ENCODE results near the gene MTX1. TPM values are rescaled to one million over a fixed set of nuclear protein-coding genes. Genes with fewer than 3 reads are reported as not detected.

The MTX1 gene
- total and polyA plus RNA-seq, 9 of the 15 experiments (the other 6 are each of a cell fraction or from before 2014, with no cell fraction given), result 29.1 to 98.4 (median 66.9) TPM

DNA sequence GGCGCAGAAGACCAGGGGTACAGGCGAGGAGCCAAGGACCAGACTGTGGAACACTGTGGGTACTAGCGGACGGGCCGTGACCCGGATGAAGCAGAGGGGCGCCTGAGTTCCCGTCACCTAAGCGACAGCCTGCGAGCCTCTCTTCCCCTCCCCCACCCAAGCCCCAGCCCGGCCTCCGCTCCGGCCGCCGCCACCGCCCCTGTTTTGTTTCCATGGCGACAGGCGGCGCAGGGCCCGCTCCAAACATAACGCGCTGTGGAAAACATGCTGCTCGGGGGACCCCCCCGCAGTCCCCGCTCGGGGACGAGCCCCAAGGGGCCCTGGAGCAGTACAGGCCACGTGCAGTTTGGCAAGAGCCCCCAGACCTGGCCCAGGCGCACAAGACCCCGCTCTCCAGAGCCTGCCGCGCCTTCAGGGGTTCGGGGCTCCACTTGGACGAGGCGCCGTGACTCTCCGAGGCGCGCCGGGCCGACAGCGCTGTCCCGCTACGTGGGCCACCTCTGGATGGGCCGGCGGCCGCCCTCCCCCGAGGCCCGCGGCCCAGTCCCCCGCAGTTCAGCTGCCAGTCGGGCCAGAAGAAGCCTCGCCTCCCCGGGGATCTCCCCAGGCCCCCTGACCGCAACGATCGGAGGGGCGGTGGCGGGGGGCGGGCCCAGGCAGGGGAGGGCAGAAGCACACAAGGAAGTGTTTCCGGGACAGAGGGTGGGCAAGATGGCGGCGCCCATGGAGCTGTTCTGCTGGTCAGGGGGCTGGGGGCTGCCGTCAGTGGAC is at the start of gene MTX1 (continued):
- TF ChIP-seq, protein P1, sequence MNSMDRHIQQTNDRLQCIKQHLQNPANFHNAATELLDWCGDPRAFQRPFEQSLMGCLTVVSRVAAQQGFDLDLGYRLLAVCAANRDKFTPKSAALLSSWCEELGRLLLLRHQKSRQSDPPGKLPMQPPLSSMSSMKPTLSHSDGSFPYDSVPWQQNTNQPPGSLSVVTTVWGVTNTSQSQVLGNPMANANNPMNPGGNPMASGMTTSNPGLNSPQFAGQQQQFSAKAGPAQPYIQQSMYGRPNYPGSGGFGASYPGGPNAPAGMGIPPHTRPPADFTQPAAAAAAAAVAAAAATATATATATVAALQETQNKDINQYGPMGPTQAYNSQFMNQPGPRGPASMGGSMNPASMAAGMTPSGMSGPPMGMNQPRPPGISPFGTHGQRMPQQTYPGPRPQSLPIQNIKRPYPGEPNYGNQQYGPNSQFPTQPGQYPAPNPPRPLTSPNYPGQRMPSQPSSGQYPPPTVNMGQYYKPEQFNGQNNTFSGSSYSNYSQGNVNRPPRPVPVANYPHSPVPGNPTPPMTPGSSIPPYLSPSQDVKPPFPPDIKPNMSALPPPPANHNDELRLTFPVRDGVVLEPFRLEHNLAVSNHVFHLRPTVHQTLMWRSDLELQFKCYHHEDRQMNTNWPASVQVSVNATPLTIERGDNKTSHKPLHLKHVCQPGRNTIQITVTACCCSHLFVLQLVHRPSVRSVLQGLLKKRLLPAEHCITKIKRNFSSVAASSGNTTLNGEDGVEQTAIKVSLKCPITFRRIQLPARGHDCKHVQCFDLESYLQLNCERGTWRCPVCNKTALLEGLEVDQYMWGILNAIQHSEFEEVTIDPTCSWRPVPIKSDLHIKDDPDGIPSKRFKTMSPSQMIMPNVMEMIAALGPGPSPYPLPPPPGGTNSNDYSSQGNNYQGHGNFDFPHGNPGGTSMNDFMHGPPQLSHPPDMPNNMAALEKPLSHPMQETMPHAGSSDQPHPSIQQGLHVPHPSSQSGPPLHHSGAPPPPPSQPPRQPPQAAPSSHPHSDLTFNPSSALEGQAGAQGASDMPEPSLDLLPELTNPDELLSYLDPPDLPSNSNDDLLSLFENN (IDR thresholded peaks at IDR 0.05; ENCODE audit: low read depth in 2 of 2, low read length in 2 of 2), result 0 out of 4 replicates have a peak, but pooled peaks of 1 of the 2 experiments have one; percentile 14
- TF ChIP-seq NCOR1 (IDR thresholded peaks at IDR 0.05), result peak; percentile 37
- 0 out of 2 replicates have a peak, but pooled peaks have one; percentile 11 for TF ChIP-seq RHOXF2B (CRISPR knock-in tag; conservative IDR thresholded peaks at IDR 0.05)
- TF ChIP-seq ZNF695 (CRISPR knock-in tag; IDR thresholded peaks at IDR 0.05), result no peak
- TF ChIP-seq KLF1 (tag; IDR thresholded peaks at IDR 0.05), result peak; percentile 97
- peak; percentile 81 to 82 for TF ChIP-seq FOXK2 (conservative IDR thresholded peaks at IDR 0.05 in 1 of 2, IDR thresholded peaks at IDR 0.05 in 1 of 2; ENCODE audit: low read depth in 2 of 2)
- TF ChIP-seq NCOA2 (IDR thresholded peaks at IDR 0.05; ENCODE audit: partially characterized antibody in 2 of 2), result no peak
- peak; percentile 99 for TF ChIP-seq ZFX (CRISPR knock-in tag; IDR thresholded peaks at IDR 0.05)
- no peak for TF ChIP-seq ZNF232 (CRISPR knock-in tag; IDR thresholded peaks at IDR 0.05)
- TF ChIP-seq GABPA (tag; conservative IDR thresholded peaks at IDR 0.05; ENCODE audit: low read depth), result peak; percentile 97
- 0 out of 2 replicates have a peak, but pooled peaks have one; percentile 10 for TF ChIP-seq BHLHE40 (IDR thresholded peaks at IDR 0.05; ENCODE audit: low read length)
- peak; percentile 65; the same call in 1 of the 2 replicates for TF ChIP-seq NR1H2 (CRISPR knock-in tag; IDR thresholded peaks at IDR 0.05)
- peak; percentile 76 for TF ChIP-seq HDAC2 (IDR thresholded peaks at IDR 0.05)
- peak; percentile 72; the same call in 1 of the 2 replicates for TF ChIP-seq ZNF197 (CRISPR knock-in tag; IDR thresholded peaks at IDR 0.05; ENCODE audit: low read depth)
- TF ChIP-seq NR3C1 (CRISPR knock-in tag; IDR thresholded peaks at IDR 0.05), result 0 out of 2 replicates have a peak, but pooled peaks have one; percentile 41
- TF ChIP-seq, protein P2, sequence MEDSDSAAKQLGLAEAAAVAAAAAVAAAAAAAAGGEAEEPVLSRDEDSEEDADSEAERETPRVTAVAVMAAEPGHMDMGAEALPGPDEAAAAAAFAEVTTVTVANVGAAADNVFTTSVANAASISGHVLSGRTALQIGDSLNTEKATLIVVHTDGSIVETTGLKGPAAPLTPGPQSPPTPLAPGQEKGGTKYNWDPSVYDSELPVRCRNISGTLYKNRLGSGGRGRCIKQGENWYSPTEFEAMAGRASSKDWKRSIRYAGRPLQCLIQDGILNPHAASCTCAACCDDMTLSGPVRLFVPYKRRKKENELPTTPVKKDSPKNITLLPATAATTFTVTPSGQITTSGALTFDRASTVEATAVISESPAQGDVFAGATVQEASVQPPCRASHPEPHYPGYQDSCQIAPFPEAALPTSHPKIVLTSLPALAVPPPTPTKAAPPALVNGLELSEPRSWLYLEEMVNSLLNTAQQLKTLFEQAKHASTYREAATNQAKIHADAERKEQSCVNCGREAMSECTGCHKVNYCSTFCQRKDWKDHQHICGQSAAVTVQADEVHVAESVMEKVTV (CRISPR knock-in tag; IDR thresholded peaks at IDR 0.05), result no peak
- peak; percentile 47 for TF ChIP-seq CTBP1 (IDR thresholded peaks at IDR 0.05; ENCODE audit: borderline replicate concordance)
- TF ChIP-seq, protein P3, sequence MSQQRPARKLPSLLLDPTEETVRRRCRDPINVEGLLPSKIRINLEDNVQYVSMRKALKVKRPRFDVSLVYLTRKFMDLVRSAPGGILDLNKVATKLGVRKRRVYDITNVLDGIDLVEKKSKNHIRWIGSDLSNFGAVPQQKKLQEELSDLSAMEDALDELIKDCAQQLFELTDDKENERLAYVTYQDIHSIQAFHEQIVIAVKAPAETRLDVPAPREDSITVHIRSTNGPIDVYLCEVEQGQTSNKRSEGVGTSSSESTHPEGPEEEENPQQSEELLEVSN (IDR thresholded peaks at IDR 0.05; ENCODE audit: borderline replicate concordance in 1 of 2, extremely low read depth in 1 of 2, insufficient read depth in 1 of 2, insufficient read length in 1 of 2, low read depth in 1 of 2, low read length in 1 of 2, poor library complexity in 1 of 2, severe bottlenecking in 1 of 2), result peak; percentile 56 to 68
- no peak for TF ChIP-seq ZNF780A (CRISPR knock-in tag; IDR thresholded peaks at IDR 0.05)
- peak; percentile 71 for TF ChIP-seq POLR2AphosphoS5 (IDR thresholded peaks at IDR 0.05; ENCODE audit: control insufficient read depth, insufficient read depth, low read depth, low read length)
- TF ChIP-seq U2AF1 (optimal IDR thresholded peaks at IDR 0.05; ENCODE audit: low read depth, low read length), result peak; percentile 87
- peak; percentile 95 for TF ChIP-seq GABPB1 (CRISPR knock-in tag; IDR thresholded peaks at IDR 0.05)

Data from K562 (cell line).